HL-60 (cell line): ENCODE results near the gene RASAL1.

Source experiments
- DNase-seq, 2 experiments: peaks; one replicate each; pipeline ENCODE4 v3.0.0-alpha.2; 2010 to 2020; ENCODE audit warnings: low read depth in 1 of 2, low spot score in 1 of 2
- H3K27ac ChIP-seq: fragments of 250-450 bp; sonication (Bioruptor Pico); replicated peaks from 2 replicates; pipeline ENCODE4 v1.5.1; 2020; ENCODE audit warnings: mild to moderate bottlenecking, moderate library complexity
- H3K27me3 ChIP-seq: fragments of 250-450 bp; sonication (Bioruptor Pico); 2 replicates; pipeline ENCODE4 v1.5.1; 2021; ENCODE audit warnings: mild to moderate bottlenecking, moderate library complexity; ENCODE audit not compliant: insufficient read depth, poor library complexity, severe bottlenecking
- H3K4me3 ChIP-seq: replicated peaks from 2 replicates; pipeline ENCODE4 v1.5.1; 2011; ENCODE audit warnings: mild to moderate bottlenecking, control low read depth, low read length; ENCODE audit not compliant: insufficient read depth
- GABPA ChIP-seq: IDR thresholded peaks from 2 replicates; pipeline ENCODE4 v1.6.1; 2012; ENCODE audit warnings: low read depth
- POLR2AphosphoS5 ChIP-seq: IDR thresholded peaks from 2 replicates; pipeline ENCODE4 v1.6.1; 2012; ENCODE audit warnings: low read depth
- REST ChIP-seq: IDR thresholded peaks from 2 replicates; pipeline ENCODE4 v1.6.1; 2012; ENCODE audit warnings: low read depth; ENCODE audit not compliant: insufficient replicate concordance
- SPI1 ChIP-seq: IDR thresholded peaks from 2 replicates; pipeline ENCODE4 v1.6.1; 2012; ENCODE audit warnings: low read depth, mild to moderate bottlenecking, borderline replicate concordance
- TF ChIP-seq, protein P1 (sequence below): IDR thresholded peaks from one replicate; pipeline ENCODE4 v1.5.1; 2011; ENCODE audit warnings: low read length, control low read depth, inconsistent platforms; ENCODE audit not compliant: insufficient read depth

RASAL1 gene

DNA sequence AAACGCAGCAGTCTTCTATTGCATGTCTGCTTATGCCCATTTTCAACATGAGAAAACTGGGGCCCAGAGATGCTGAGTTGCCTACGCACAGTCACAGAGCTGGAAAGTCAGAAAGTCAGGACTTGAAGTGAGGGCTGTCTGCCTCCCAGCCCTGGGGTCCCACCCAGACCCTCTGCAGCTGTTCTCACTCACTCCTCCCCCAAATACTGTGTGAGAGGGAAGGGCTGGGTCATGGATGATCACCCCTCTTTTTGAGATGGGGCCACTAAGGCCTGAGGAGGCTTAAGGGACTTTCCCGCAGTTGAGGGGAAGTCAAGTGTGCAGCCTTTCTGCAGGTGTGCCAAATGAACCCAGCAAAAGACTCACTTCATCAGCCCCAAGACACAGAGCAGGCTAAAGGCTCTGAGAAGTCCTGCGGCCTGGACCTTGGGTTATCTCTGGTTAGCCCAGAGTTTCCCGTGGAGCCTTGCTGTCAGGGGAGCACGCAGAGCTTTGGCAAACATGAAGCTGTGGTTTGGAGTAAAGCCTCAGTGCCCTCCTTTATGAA is 60.4 kb downstream of the RASAL1 start:
- Histone ChIP-seq H3K27ac (no peak overlapping the region), H3K4me3 (no peak overlapping the region), H3K27me3 (peaks cover 25% of the 10 kb centered on the region)
- DNase-seq, result no peak
- TF ChIP-seq, protein P1, sequence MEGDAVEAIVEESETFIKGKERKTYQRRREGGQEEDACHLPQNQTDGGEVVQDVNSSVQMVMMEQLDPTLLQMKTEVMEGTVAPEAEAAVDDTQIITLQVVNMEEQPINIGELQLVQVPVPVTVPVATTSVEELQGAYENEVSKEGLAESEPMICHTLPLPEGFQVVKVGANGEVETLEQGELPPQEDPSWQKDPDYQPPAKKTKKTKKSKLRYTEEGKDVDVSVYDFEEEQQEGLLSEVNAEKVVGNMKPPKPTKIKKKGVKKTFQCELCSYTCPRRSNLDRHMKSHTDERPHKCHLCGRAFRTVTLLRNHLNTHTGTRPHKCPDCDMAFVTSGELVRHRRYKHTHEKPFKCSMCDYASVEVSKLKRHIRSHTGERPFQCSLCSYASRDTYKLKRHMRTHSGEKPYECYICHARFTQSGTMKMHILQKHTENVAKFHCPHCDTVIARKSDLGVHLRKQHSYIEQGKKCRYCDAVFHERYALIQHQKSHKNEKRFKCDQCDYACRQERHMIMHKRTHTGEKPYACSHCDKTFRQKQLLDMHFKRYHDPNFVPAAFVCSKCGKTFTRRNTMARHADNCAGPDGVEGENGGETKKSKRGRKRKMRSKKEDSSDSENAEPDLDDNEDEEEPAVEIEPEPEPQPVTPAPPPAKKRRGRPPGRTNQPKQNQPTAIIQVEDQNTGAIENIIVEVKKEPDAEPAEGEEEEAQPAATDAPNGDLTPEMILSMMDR, result no peak
- TF ChIP-seq SPI1 (no peak), POLR2AphosphoS5 (no peak), GABPA (no peak), REST (no peak)

DNA sequence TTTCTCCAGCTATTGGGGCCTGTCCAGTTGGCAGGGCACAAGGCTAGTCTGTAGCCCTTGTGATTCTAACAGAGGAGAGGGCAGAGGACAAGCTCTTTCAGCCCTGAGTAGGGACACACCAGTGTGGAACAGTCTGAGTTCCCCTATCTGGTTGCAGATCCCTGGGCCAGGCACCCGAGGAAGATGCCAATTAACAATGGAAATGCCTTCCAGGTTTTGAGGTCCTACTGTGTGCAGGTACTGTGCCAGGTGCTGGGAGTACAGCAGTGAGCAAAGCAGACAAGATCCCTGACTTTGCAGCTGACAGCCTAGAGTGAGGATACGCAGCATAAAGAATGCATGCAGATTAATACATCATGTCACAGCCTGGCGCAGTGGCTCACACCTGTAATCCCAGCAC is 62.0 kb downstream of the RASAL1 start:
- H3K27ac ChIP-seq, result no peak overlapping the region
- H3K27me3 ChIP-seq, result peaks cover 21% of the 10 kb centered on the region
- TF ChIP-seq, protein P1, result no peak
- TF ChIP-seq GABPA, result no peak
- no peak for TF ChIP-seq POLR2AphosphoS5
- no peak for DNase-seq
- no peak overlapping the region for H3K4me3 ChIP-seq

DNA sequence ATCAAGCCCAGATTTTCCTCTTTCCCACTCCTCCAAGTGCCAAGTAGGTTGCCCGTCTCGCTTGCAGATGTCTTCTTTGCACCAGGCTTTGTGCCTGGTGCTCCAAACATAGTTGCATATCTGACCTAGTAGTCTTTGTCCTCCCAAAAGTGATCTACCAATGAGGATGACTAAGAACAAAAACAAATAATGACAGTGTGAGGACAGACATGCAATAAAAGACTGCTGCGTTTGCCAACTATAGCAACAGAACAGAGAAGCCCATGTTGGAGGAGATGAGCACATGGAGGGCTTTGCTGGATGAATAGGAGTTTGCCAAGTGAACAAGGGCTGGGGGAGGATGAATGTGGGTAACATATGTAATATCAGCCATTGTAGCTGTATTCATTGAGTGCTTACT is 63.4 kb downstream of the RASAL1 start:
- TF ChIP-seq SPI1 (no peak), GABPA (no peak), REST (no peak), POLR2AphosphoS5 (no peak)
- TF ChIP-seq, protein P1, result no peak
- H3K27ac ChIP-seq, result no peak overlapping the region
- H3K4me3 ChIP-seq, result no peak overlapping the region
- H3K27me3 ChIP-seq, result peaks cover 12% of the 10 kb centered on the region
- no peak for DNase-seq
